Upper lobe of right lung (tissue), 1 donor: Measurements from ENCODE around the gene MAPK14. TPM values are rescaled to one million over a fixed set of nuclear protein-coding genes. Genes with fewer than 3 reads are reported as not detected.
A peak's percentile ranks its signal among the peaks of the same experiment; 100 is the strongest.
"Not testable (repeated sequence)": the region's sequence is repeated elsewhere in the genome, so short reads cannot be mapped to it uniquely, and the experiment has no call there.

Experiments used
- ATAC-seq: fragments of 200-7000 bp; cut with Tn5 transposase; one replicate; pipeline ENCODE4 v1.9.1; 2020; ENCODE audit warnings: mild to moderate bottlenecking, moderate library complexity
- DNase-seq: peaks from one replicate; pipeline ENCODE4 v3.0.0-alpha.2; 2020
- H3K27ac ChIP-seq: fragments of 200-600 bp; one replicate; pipeline ENCODE4 v1.8.0; 2022
- H3K27me3 ChIP-seq: fragments of 200-600 bp; one replicate; pipeline ENCODE4 v1.8.0; 2022; ENCODE audit warnings: mild to moderate bottlenecking
- H3K36me3 ChIP-seq: fragments of 200-600 bp; one replicate; pipeline ENCODE4 v1.8.0; 2022
- H3K4me1 ChIP-seq: fragments of 200-600 bp; one replicate; pipeline ENCODE4 v1.8.0; 2022
- H3K4me3 ChIP-seq: fragments of 200-600 bp; one replicate; pipeline ENCODE4 v1.8.0; 2022; ENCODE audit warnings: mild to moderate bottlenecking
- H3K9me3 ChIP-seq: fragments of 200-600 bp; one replicate; pipeline ENCODE4 v1.8.0; 2022
- intact Hi-C: fragments of 100-400 bp; cut with DNase I; formaldehyde crosslinking; loops from one replicate; pipeline ENCODE4 v1.11.0; 2022
- long read RNA-seq: library from polyadenylated mRNA; unstranded; transcript quantifications from one replicate; pipeline ENCODE4 v2.0.0, GENCODE V29; 2021
- total RNA-seq: library from RNA; stranded (reverse); fragmentation: NEBNext Ultra II Directional; extraction: Animal tissue kit (Norgen Biotek cat#: 25700); gene quantifications from one replicate; pipeline ENCODE4 v1.2.1, GENCODE V29; 2021
- TF ChIP-seq, protein P1 (sequence below): fragments of 200-600 bp; IDR thresholded peaks from one replicate; pipeline ENCODE4 v1.8.0; 2022; ENCODE audit warnings: antibody characterized with exemption
- donor health status: DM: no; HTN: yes; CAD: no; lungs with severe emphysema.

Gene MAPK14
- total RNA-seq, result 60.6 TPM
- long read RNA-seq, full-length matches to known transcripts, result 98 of 117 reads
- long read RNA-seq, partial matches to known transcripts, result 4 of 117 reads
- long read RNA-seq, other reads (novel, unspliced or antisense), result 15 of 117 reads

DNA sequence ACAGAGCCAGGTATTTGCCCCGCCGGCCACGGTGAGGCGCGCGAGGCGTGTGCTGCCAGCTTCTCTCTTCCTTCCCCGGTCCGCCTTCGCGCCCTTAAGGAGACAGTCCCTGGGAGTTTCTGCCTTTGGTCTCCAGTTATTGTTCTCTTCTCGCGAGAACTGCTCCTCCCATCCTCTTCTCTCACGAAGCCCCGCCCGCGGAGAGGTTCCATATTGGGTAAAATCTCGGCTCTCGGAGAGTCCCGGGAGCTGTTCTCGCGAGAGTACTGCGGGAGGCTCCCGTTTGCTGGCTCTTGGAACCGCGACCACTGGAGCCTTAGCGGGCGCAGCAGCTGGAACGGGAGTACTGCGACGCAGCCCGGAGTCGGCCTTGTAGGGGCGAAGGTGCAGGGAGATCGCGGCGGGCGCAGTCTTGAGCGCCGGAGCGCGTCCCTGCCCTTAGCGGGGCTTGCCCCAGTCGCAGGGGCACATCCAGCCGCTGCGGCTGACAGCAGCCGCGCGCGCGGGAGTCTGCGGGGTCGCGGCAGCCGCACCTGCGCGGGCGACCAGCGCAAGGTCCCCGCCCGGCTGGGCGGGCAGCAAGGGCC lies at the start of gene MAPK14:
Gene MAPK14 (plus strand): TSS at position 308 of the 587 bp plus-strand sequence. CDS start 350 bp downstream, outside the sequence.
- peak; percentile 99 for DNase-seq
- Histone ChIP-seq H3K4me1 (peaks cover 31% of the 10 kb centered on the region), H3K4me3 (peak within 1 kb of the TSS; percentile 98)

DNA sequence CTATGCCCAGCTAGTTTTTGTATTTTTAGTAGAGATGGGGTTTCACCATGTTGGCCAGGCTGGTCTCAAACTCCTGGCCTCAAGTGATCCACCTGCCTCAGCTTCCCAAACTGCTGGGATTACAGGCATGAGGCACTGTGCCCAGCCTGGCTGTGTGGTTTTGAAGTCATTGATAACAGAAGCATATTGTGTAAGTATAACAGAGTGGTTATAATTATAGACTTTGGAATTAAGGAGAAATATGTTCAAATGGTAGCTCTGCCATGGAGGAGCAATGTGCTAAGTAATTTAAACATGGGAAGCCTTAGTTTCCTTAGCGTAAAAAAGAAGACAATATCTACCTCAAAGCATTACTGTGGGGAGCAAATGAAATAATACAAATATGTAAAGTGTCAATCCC lies 47.5 kb upstream of the MAPK14 start:
- H3K4me3 ChIP-seq, intact Hi-C loops, H3K4me1 ChIP-seq, H3K27ac ChIP-seq, H3K9me3 ChIP-seq, DNase-seq, ATAC-seq, H3K27me3 ChIP-seq, H3K36me3 ChIP-seq: not testable (repeated sequence)

More for the DNA sequence above, at the start of gene MAPK14:
- peak within 1 kb of the TSS; percentile 95 for H3K27ac ChIP-seq
- H3K27me3 ChIP-seq, result no peaks in the 10 kb centered on the region
- intact Hi-C loops, result loop anchor here (5.0 kb wide), 1 partner anchor 70 kb away; no protein-coding TSS in a partner anchor
- no peaks in the 10 kb centered on the region for H3K9me3 ChIP-seq
- H3K36me3 ChIP-seq, result no peaks in the 10 kb centered on the region
- TF ChIP-seq, protein P1, sequence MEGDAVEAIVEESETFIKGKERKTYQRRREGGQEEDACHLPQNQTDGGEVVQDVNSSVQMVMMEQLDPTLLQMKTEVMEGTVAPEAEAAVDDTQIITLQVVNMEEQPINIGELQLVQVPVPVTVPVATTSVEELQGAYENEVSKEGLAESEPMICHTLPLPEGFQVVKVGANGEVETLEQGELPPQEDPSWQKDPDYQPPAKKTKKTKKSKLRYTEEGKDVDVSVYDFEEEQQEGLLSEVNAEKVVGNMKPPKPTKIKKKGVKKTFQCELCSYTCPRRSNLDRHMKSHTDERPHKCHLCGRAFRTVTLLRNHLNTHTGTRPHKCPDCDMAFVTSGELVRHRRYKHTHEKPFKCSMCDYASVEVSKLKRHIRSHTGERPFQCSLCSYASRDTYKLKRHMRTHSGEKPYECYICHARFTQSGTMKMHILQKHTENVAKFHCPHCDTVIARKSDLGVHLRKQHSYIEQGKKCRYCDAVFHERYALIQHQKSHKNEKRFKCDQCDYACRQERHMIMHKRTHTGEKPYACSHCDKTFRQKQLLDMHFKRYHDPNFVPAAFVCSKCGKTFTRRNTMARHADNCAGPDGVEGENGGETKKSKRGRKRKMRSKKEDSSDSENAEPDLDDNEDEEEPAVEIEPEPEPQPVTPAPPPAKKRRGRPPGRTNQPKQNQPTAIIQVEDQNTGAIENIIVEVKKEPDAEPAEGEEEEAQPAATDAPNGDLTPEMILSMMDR, result peak; percentile 88
- peak; percentile 96 for ATAC-seq

DNA sequence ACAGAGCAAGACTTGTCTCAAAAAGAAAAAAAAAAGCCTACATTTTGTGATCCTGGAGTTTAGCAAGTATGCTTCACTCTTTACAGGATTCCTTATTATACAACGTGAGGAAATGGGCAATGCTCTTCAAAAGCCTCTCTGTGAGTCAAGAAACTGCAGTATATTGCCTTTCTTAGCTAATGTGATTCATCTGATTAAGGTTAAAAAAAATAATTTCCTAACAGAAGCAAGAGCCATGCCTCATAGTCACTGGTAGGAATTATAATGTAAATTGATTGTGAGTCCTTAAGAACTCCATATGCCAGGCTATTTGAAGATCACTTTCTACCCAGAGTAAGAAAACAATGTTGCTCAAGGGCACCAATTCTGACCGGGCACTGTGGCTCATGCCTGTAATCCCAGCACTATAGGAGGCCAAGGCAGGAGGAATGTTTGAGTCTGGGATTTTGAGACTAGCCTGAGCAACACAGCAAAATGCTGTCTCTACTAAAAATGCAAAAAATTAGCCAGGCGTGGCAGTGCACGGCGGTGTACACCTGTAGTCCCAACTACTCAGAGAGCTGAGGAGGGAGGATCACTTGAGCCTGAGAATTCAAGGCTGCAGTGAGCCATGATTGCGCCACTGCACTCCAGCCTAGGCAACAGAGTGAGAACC lies 46.5 kb upstream of the MAPK14 start:
- Histone ChIP-seq H3K27ac (no peak overlapping the region), H3K4me3 (no peak overlapping the region), H3K36me3 (no peaks in the 10 kb centered on the region), H3K9me3 (no peaks in the 10 kb centered on the region), H3K27me3 (no peaks in the 10 kb centered on the region), H3K4me1 (no peaks in the 10 kb centered on the region)
- ATAC-seq (no peak), DNase-seq (no peak)
- intact Hi-C loops, result no loop called here
- TF ChIP-seq, protein P1, result no peak

DNA sequence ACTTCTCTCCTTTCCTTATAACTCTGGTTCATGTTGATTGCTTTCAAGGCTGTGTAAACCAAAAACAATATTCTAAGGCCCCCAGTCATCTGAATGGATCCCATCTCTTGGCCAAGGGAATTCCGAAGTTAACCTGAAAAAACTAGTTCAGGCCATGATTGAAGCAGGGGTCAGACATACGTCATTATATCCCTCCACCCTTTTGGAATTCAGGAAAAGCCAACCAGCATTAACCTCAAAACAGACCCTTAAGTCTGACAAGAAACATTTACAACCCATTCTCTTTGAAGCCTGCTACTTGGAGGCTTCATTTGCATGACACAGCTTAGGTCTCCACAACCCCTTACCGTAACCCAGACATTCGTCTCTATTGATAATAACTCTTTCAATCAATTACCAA lies 42.9 kb upstream of the MAPK14 start:
- ATAC-seq (no peak), DNase-seq (no peak)
- intact Hi-C loops, result no loop called here
- Histone ChIP-seq H3K36me3 (no peaks in the 10 kb centered on the region), H3K9me3 (no peaks in the 10 kb centered on the region), H3K4me1 (no peaks in the 10 kb centered on the region), H3K4me3 (no peak overlapping the region), H3K27ac (no peak overlapping the region), H3K27me3 (no peaks in the 10 kb centered on the region)
- TF ChIP-seq, protein P1, result no peak

DNA sequence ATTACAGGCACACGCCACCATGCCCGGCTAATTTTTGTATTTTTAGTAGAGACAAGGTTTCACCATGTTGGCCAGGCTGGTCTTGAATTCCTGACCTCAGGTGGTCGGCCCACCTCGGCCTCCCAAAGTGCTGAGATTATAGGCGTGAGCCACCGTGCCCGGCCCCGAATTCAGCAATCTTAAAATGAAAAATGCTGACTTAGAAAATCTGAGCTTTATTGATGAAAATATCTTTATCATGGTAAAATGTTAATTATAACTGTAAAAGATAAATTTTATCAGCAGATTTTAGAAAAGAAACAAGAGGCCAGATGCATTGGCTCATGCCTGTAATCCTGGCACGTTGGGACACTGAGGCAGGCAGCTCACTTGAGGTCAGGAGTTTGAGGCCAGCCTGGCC lies 39.6 kb upstream of the MAPK14 start:
- H3K27ac ChIP-seq, DNase-seq, intact Hi-C loops: not testable (repeated sequence)

DNA sequence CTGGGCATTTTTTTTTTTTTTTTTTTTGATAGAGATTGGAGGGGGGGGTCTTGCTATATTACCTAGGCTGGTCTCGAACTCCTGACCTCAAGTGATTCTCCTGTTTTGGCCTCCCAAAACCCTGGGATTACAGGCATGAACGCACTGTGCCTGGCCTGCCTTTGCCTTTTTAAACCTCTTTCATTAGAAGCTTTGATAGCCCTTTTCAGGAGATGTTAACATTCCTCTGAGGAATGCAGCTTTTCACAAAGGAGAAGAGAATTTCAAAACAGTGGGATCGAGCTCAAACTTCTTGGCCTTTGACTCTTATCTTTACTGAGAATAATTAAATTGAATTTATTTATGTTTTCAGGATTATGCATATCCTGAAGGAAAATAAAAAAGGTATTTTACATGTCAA lies 34.5 kb upstream of the MAPK14 start:
- no peaks in the 10 kb centered on the region for H3K36me3 ChIP-seq
- no peaks in the 10 kb centered on the region for H3K27me3 ChIP-seq
- DNase-seq, result no peak
- no peak for ATAC-seq
- H3K4me3 ChIP-seq, result no peak overlapping the region
- TF ChIP-seq, protein P1, result no peak
- H3K27ac ChIP-seq, result no peak overlapping the region
- no peaks in the 10 kb centered on the region for H3K9me3 ChIP-seq
- no peaks in the 10 kb centered on the region for H3K4me1 ChIP-seq
- intact Hi-C loops, result no loop called here

More for the DNA sequence above, 39.6 kb upstream of the MAPK14 start:
- not testable (repeated sequence) for H3K27me3 ChIP-seq, H3K36me3 ChIP-seq, H3K4me1 ChIP-seq, H3K9me3 ChIP-seq, H3K4me3 ChIP-seq, ATAC-seq
